ENCODE measurements around the gene ZNF605.
"Not testable (repeated sequence)": the region's sequence is repeated elsewhere in the genome, so short reads cannot be mapped to it uniquely, and the experiment has no call there.

Gene ZNF605

GRCh38 chr12:132949936-132950837 lies 5.9 kb downstream of the ZNF605 start:
- no peak for DNase-seq (ENCODE audit: low read depth in 2 of 2)

- DNase-seq (ENCODE audit: low read depth in 2 of 2): no peak
These were observed 7.7 kb downstream of the ZNF605 start for GRCh38 chr12:132948146-132949066.

- DNase-seq (ENCODE audit: low read depth in 2 of 2): no peak
These were observed 9.8 kb downstream of the ZNF605 start for GRCh38 chr12:132946246-132946820.

DNA sequence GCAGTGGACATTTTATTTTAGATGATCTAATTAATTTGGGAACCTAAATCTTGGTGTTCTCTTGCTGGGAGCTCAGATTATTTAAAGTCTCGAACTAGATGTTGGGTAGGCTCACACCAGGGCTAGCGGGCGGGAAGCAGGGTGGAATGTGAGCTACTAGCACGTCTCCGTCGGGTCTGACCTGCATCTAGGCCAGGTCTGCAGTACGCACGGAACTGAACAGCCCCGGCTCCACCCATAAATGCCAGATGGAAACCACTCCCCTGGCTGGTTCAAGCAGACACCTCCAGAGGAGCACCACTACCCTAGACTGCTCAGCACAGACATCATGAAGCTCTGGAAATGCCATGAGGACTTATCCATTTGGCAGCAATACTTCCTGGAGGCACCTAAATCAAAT lies 10.3 kb downstream of the ZNF605 start:
- no peak for DNase-seq (ENCODE audit: low read depth in 2 of 2)

GRCh38 chr12:132942611-132943010 lies 13.5 kb downstream of the ZNF605 start:
- DNase-seq (ENCODE audit: low read depth in 2 of 2): no peak

GRCh38 chr12:132941336-132941954 lies 14.7 kb downstream of the ZNF605 start:
- DNase-seq (ENCODE audit: low read depth in 2 of 2): no peak

- no peak for DNase-seq (ENCODE audit: low read depth in 2 of 2)
These were observed 15.9 kb downstream of the ZNF605 start for GRCh38 chr12:132940071-132940719.

- not testable (repeated sequence) for DNase-seq (ENCODE audit: low read depth in 2 of 2)
These were observed 17.3 kb downstream of the ZNF605 start for GRCh38 chr12:132938807-132939206.

GRCh38 chr12:132937476-132937875 lies 18.6 kb downstream of the ZNF605 start:
- no peak for DNase-seq (ENCODE audit: low read depth in 2 of 2)

GRCh38 chr12:132936921-132937320 lies 19.2 kb downstream of the ZNF605 start:
- DNase-seq (ENCODE audit: low read depth in 2 of 2): not testable (repeated sequence)

DNA sequence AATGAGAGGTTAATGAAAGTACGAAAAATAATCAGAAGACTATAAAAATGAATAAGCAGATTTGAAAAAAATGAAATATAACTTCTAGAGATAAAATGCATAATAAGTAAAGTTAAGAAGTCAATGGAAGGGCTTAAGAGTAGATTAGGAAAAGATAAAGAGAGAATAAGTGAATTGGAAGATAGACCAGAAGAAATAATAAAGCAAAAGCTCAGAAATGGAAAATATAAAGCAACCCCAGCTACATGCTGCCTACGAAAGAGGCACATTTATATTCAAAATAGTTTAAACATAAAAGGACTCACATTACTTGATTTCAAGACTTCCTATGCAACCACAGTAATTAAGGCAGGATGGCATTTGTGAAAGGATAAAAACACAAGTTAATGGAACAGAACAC lies 19.9 kb downstream of the ZNF605 start:
- no peak for DNase-seq (ENCODE audit: low read depth in 2 of 2)

DNA sequence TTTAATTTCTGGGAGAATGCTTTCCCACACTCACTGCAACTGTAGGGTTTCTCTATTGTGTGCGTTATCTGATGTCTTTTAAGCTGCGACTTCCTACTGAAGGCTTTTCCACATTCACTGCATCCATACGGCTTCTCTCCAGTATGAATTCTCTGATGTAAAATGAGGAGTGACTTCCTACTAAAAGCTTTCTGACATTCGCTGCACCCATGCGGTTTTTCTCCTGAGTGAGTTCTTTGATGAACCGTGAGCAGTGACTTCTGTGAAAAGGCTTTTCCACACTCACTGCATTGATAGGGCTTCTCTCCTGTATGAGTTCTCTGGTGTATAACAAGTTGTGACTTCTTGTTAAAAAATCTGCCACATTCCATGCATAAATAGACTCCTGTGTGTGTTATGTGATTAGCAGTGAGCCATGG lies 29.7 kb downstream of the ZNF605 start:
- DNase-seq (ENCODE audit: low read depth in 2 of 2): no peak

GRCh38 chr12:132925597-132926414 lies 30.3 kb downstream of the ZNF605 start:
- no peak for DNase-seq (ENCODE audit: low read depth in 2 of 2)

- no peak for DNase-seq (ENCODE audit: low read depth in 2 of 2)
These were observed 31.8 kb downstream of the ZNF605 start for GRCh38 chr12:132924356-132924755.

DNA sequence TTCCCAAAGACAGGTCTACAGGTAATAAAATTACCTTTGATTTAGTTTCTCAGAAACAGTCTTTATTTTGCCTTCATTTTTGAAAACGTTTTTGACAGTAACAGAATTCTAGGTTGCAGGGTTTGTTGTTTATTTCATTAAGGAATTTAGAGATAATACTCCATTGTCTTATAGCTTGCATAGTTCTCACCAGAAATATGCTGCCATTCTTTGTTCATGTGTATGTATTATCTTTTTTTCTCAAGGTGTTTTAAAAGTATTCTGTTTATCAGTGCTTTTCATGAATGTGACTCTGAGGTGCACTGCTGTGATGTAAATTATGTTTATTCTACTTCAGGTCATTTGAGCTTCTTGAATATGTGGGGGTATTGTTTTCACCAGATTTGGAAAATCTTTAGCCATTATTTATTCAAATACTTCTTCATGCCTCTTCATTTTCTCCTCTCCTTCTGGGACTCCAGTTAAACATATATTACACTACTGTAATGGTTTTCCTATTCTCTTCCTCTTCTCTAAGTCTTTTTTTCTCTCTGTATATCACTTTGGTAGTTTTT lies 32.7 kb downstream of the ZNF605 start:
- no peak for DNase-seq (ENCODE audit: low read depth in 2 of 2)

DNA sequence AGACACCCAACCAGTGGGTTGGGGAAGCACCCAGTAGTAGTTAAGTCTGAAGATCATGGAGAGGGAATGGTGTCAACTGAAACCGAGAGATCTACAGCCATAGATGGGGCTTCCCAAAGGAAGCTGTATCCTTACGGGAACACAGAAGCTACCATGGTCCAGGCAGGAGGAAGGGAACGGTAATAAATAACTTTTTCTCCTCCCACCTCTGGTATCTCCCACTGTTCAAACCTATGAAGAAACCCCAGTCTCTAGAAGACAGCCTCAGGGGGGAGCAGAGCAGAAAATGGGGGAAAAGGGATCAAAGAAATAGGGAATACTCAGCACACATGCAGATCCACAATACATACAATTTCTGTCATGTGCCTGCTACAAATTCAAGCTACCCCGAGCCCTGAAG lies 33.4 kb downstream of the ZNF605 start:
- no peak for DNase-seq (ENCODE audit: low read depth in 2 of 2)

- DNase-seq (ENCODE audit: low read depth in 2 of 2): no peak
These were observed 34.4 kb downstream of the ZNF605 start for GRCh38 chr12:132921685-132922084.

DNA sequence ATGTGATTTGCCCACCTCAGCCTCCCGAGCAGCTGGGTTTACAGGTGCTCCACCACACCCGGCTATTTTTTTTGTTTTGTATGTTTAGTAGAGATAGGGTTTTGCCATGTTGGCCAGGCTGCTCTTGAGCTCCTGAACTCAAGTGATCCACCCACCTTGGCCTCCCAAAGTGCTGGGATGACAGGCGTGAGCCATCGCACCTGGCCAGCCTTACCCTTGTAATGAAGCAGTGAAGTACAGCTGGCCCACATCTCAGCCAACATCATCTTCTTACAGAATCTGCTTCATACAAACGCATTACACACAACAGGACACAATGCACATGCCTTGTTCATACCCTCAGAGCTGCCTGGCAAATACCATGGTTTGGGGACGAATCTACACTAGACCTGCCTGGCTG lies 37.4 kb downstream of the ZNF605 start:
- no peak for DNase-seq (ENCODE audit: low read depth in 2 of 2)

- DNase-seq (ENCODE audit: low read depth in 2 of 2): no peak
These were observed 47.1 kb downstream of the ZNF605 start for GRCh38 chr12:132909030-132909368.
